ENCODE measurements around the gene AFMID.

Gene AFMID

DNA sequence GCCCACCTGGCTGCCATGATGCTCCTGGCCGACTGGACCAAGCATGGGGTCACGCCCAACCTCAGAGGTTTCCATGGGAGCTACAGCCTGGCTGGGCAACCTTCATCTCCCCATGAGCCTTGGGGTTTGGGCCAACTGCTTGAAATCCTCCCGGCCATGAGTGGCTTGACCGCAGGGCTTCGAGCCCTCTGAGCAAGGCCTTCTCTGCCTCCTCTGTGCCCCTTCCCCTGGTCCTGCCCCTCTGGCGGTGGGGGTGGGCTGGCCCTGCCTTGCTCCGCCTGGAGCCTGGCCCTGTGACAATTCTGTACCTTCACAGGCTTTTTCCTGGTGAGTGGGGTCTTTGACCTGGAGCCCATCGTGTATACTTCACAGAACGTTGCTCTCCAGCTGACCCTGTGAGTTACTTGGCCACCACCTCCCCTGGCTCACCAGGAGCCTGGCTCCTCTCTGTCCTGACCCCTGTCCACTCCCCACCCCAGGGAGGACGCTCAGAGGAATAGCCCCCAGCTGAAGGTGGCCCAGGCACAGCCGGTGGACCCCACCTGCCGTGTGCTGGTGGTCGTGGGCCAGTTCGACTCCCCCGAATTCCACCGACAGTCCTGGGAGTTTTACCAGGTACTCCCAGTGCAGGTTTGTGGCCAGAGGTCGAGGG is 18.1 kb downstream of the AFMID start:
- TF ChIP-seq EZH2 (optimal IDR thresholded peaks at IDR 0.05; ENCODE audit: low read depth, low read length) (no peak), EZH2phosphoT487 (IDR thresholded peaks at IDR 0.05; ENCODE audit: low read length) (no peak), CTCF (IDR thresholded peaks at IDR 0.05; ENCODE audit: low read length) (no peak)
- H3K4me2 ChIP-seq (ENCODE audit: low read depth, low read length): no peak overlapping the region
- H3K27me3 ChIP-seq (replicated peaks; ENCODE audit: insufficient read depth, low read length): no peaks in the 10 kb centered on the region
- H3K9me3 ChIP-seq (replicated peaks; ENCODE audit: insufficient read depth, low read length): no peaks in the 10 kb centered on the region
- no peak overlapping the region for H2AFZ ChIP-seq (ENCODE audit: low read length)
- no peaks in the 10 kb centered on the region for H3K9me2 ChIP-seq (replicated peaks; ENCODE audit: insufficient read depth, low read length)
- no peak overlapping the region for H3K4me3 ChIP-seq (ENCODE audit: low read length)
- no peaks in the 10 kb centered on the region for H3K79me2 ChIP-seq (ENCODE audit: low read length)
- H3K27ac ChIP-seq (ENCODE audit: low read length): no peak overlapping the region
- H3K4me1 ChIP-seq (ENCODE audit: low read length): no peaks in the 10 kb centered on the region
- no peaks in the 10 kb centered on the region for H4K20me1 ChIP-seq (ENCODE audit: insufficient read depth, low read length)
- no peak overlapping the region for H3K9ac ChIP-seq (ENCODE audit: low read length)
- no peak for DNase-seq
- H3K36me3 ChIP-seq (replicated peaks; ENCODE audit: insufficient read depth, low read length): no peaks in the 10 kb centered on the region
- H3F3A ChIP-seq (ENCODE audit: insufficient read depth, low read length): no peaks in the 10 kb centered on the region

DNA sequence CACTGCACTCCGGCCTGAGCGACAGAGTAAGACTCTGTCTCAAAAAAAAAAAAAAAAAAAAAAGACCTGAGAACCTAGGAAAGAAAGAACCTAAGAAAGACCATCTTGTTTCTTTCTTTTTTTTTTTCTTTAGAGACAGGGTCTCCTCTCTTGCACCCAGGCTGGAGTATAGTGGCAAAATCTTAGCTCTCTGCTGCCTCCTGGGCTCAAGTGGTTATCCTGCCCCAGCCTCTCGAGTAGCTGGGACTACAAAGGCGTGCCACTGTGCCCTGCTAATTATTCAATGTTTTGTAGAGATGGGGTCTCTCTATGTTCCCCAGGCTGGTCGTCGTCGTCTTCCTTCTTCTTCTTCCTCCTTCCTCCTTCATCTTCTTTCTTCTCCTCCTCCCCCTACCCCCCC is 19.1 kb downstream of the AFMID start:
- Histone ChIP-seq H3K9ac (ENCODE audit: low read length) (no peak overlapping the region), H3K9me3 (replicated peaks; ENCODE audit: insufficient read depth, low read length) (no peaks in the 10 kb centered on the region), H3K27ac (ENCODE audit: low read length) (no peak overlapping the region), H3K4me2 (ENCODE audit: low read depth, low read length) (no peak overlapping the region), H3K4me3 (ENCODE audit: low read length) (no peak overlapping the region), H3K27me3 (replicated peaks; ENCODE audit: insufficient read depth, low read length) (no peaks in the 10 kb centered on the region), H3K4me1 (ENCODE audit: low read length) (no peaks in the 10 kb centered on the region), H3F3A (ENCODE audit: insufficient read depth, low read length) (no peaks in the 10 kb centered on the region), H3K9me2 (replicated peaks; ENCODE audit: insufficient read depth, low read length) (no peaks in the 10 kb centered on the region), H3K36me3 (replicated peaks; ENCODE audit: insufficient read depth, low read length) (no peaks in the 10 kb centered on the region), H3K79me2 (ENCODE audit: low read length) (no peaks in the 10 kb centered on the region), H4K20me1 (ENCODE audit: insufficient read depth, low read length) (no peaks in the 10 kb centered on the region), H2AFZ (ENCODE audit: low read length) (no peak overlapping the region)
- TF ChIP-seq CTCF (IDR thresholded peaks at IDR 0.05; ENCODE audit: low read length): no peak
- DNase-seq: no peak

DNA sequence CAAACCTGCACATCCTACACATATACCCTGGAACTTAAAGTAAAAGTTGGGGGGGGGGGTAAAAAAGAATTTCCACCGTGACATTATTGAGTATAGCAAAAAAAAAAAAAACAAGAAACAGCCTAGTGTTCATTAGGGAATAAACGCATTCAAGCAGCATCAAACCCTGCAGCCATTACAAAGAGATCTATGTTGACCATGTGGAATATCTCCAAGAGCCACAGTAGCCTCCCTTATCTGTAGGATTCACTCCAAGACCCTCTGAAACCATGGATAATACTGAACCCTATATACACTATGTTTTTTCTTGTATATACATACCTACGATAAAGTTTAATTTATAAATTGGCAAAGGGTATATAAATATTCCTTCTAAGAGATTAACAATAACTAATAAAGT is 21.3 kb downstream of the AFMID start:
- H3K4me3 ChIP-seq (ENCODE audit: low read length): no peak overlapping the region
- H3K9me3 ChIP-seq (replicated peaks; ENCODE audit: insufficient read depth, low read length): no peaks in the 10 kb centered on the region
- DNase-seq: no peak
- H3K9me2 ChIP-seq (replicated peaks; ENCODE audit: insufficient read depth, low read length): no peaks in the 10 kb centered on the region
- H2AFZ ChIP-seq (ENCODE audit: low read length): no peak overlapping the region
- H3K9ac ChIP-seq (ENCODE audit: low read length): no peak overlapping the region
- H3K36me3 ChIP-seq (replicated peaks; ENCODE audit: insufficient read depth, low read length): no peaks in the 10 kb centered on the region
- TF ChIP-seq EZH2phosphoT487 (IDR thresholded peaks at IDR 0.05; ENCODE audit: low read length): no peak
- no peak for TF ChIP-seq CTCF (IDR thresholded peaks at IDR 0.05; ENCODE audit: low read length)
- H3F3A ChIP-seq (ENCODE audit: insufficient read depth, low read length): no peaks in the 10 kb centered on the region
- no peaks in the 10 kb centered on the region for H3K79me2 ChIP-seq (ENCODE audit: low read length)
- H4K20me1 ChIP-seq (ENCODE audit: insufficient read depth, low read length): no peaks in the 10 kb centered on the region
- no peak overlapping the region for H3K4me2 ChIP-seq (ENCODE audit: low read depth, low read length)
- no peak overlapping the region for H3K27ac ChIP-seq (ENCODE audit: low read length)
- H3K4me1 ChIP-seq (ENCODE audit: low read length): 0 out of 2 replicates have a peak, but pooled peaks cover 1% of the 10 kb centered on the region
- H3K27me3 ChIP-seq (replicated peaks; ENCODE audit: insufficient read depth, low read length): no peaks in the 10 kb centered on the region
